H9 (cell line): Measurements from ENCODE around the gene PPP1CA. TPM values are rescaled to one million over a fixed set of nuclear protein-coding genes. Genes with fewer than 3 reads are reported as not detected.

Source experiments
- DNase-seq: peaks from one replicate; pipeline ENCODE4 v3.0.0-alpha.2; 2017
- H2AFZ ChIP-seq: one replicate; pipeline ENCODE4 v1.6.1; 2013; ENCODE audit warnings: mild to moderate bottlenecking, low read length, control low read depth, moderate library complexity
- H2AK5ac ChIP-seq: 2 replicates; pipeline ENCODE4 v1.6.1; 2013; ENCODE audit warnings: low read length, control low read depth, mixed read lengths; ENCODE audit not compliant: insufficient read length
- H2BK120ac ChIP-seq: one replicate; pipeline ENCODE4 v1.6.1; 2013; ENCODE audit warnings: low read depth, mild to moderate bottlenecking, low read length, control low read depth, inconsistent platforms; ENCODE audit not compliant: poor library complexity, severe bottlenecking
- H2BK12ac ChIP-seq: 2 replicates; pipeline ENCODE4 v1.6.1; 2013; ENCODE audit warnings: low read length, control low read depth, mixed read lengths, low read depth; ENCODE audit not compliant: insufficient read length
- H2BK15ac ChIP-seq: 2 replicates; pipeline ENCODE4 v1.6.1; 2013; ENCODE audit warnings: low read depth, low read length, control low read depth
- H2BK20ac ChIP-seq: one replicate; pipeline ENCODE4 v1.6.1; 2013; ENCODE audit warnings: low read depth, mild to moderate bottlenecking, low read length, control low read depth, inconsistent platforms; ENCODE audit not compliant: poor library complexity, severe bottlenecking
- H2BK5ac ChIP-seq: 2 replicates; pipeline ENCODE4 v1.6.1; 2013; ENCODE audit warnings: low read length, control low read depth, mixed read lengths; ENCODE audit not compliant: insufficient read length
- H3K14ac ChIP-seq: 2 replicates; pipeline ENCODE4 v1.6.1; 2013; ENCODE audit warnings: low read length, control low read depth; ENCODE audit not compliant: insufficient read depth
- H3K18ac ChIP-seq: 2 replicates; pipeline ENCODE4 v1.6.1; 2013; ENCODE audit warnings: low read depth, mild to moderate bottlenecking, mixed read lengths, low read length, control low read depth; ENCODE audit not compliant: insufficient read length
- H3K23ac ChIP-seq: 2 replicates; pipeline ENCODE4 v1.6.1; 2013; ENCODE audit warnings: low read length, control low read depth, mixed read lengths, low read depth; ENCODE audit not compliant: insufficient read length
- H3K23me2 ChIP-seq: 2 replicates; pipeline ENCODE4 v1.6.1; 2013; ENCODE audit warnings: low read depth, mild to moderate bottlenecking, mixed read lengths, low read length, control low read depth; ENCODE audit not compliant: insufficient read length, poor library complexity, severe bottlenecking
- H3K27ac ChIP-seq: 2 replicates; pipeline ENCODE4 v1.5.1; 2013; ENCODE audit warnings: low read length, control low read depth, mixed read lengths, low read depth; ENCODE audit not compliant: insufficient read length
- H3K27me3 ChIP-seq: 2 replicates; pipeline ENCODE4 v1.6.1; 2013; ENCODE audit warnings: low read length, control low read depth, inconsistent platforms; ENCODE audit not compliant: insufficient read depth
- H3K4ac ChIP-seq: 2 replicates; pipeline ENCODE4 v1.6.1; 2013; ENCODE audit warnings: low read depth, mild to moderate bottlenecking, control low read depth, inconsistent platforms, low read length, moderate library complexity
- H3K4me1 ChIP-seq: 2 replicates; pipeline ENCODE4 v1.6.1; 2013; ENCODE audit warnings: low read length, control low read depth, inconsistent platforms; ENCODE audit not compliant: insufficient read depth
- H3K4me2 ChIP-seq: 2 replicates; pipeline ENCODE4 v1.6.1; 2013; ENCODE audit warnings: low read length, control low read depth, mixed read lengths; ENCODE audit not compliant: insufficient read length, insufficient read depth
- H3K56ac ChIP-seq: 2 replicates; pipeline ENCODE4 v1.6.1; 2013; ENCODE audit warnings: low read depth, mild to moderate bottlenecking, mixed read lengths, low read length, control low read depth; ENCODE audit not compliant: insufficient read length
- H3K79me1 ChIP-seq: 2 replicates; pipeline ENCODE4 v1.6.1; 2013; ENCODE audit warnings: low read depth, mild to moderate bottlenecking, moderate library complexity, low read length, control low read depth, inconsistent platforms; ENCODE audit not compliant: insufficient read depth, poor library complexity, severe bottlenecking
- H3K79me2 ChIP-seq: 2 replicates; pipeline ENCODE4 v1.6.1; 2013; ENCODE audit warnings: low read length, control low read depth, inconsistent platforms; ENCODE audit not compliant: insufficient read depth
- H3K9ac ChIP-seq: 2 replicates; pipeline ENCODE4 v1.6.1; 2013; ENCODE audit warnings: low read length, control low read depth, mixed read lengths; ENCODE audit not compliant: insufficient read length; ENCODE audit errors: extremely low read depth
- H3K9me3 ChIP-seq: one replicate; pipeline ENCODE4 v1.6.1; 2013; ENCODE audit warnings: low read depth, low read length, inconsistent platforms; ENCODE audit not compliant: control insufficient read depth
- H3T11ph ChIP-seq: one replicate; pipeline ENCODE4 v1.6.1; 2013; ENCODE audit warnings: mild to moderate bottlenecking, low read length, control low read depth, inconsistent platforms
- H4K20me1 ChIP-seq: one replicate; pipeline ENCODE4 v1.6.1; 2013; ENCODE audit not compliant: control insufficient read depth, insufficient read length, insufficient read depth
- H4K5ac ChIP-seq: 2 replicates; pipeline ENCODE4 v1.6.1; 2013; ENCODE audit warnings: low read depth, mild to moderate bottlenecking, mixed read lengths, low read length, control low read depth; ENCODE audit not compliant: insufficient read length
- H4K8ac ChIP-seq: replicated peaks from 2 replicates; pipeline ENCODE4 v1.6.1; 2013; ENCODE audit warnings: low read length, control low read depth, mixed read lengths, low read depth; ENCODE audit not compliant: insufficient read length
- H4K91ac ChIP-seq: 2 replicates; pipeline ENCODE4 v1.6.1; 2013; ENCODE audit warnings: low read depth, mild to moderate bottlenecking, moderate library complexity, mixed read lengths, low read length, control low read depth; ENCODE audit not compliant: insufficient read length
- H3K27ac Mint-ChIP-seq, 3 experiments: 2 replicates in 2 of 3; 3 replicates in 1 of 3; pipeline ENCODE4 v1.8.0; 2020 to 2021; ENCODE audit warnings: mixed read lengths in 3 of 3, mild to moderate bottlenecking in 1 of 3, moderate library complexity in 1 of 3
- H3K27me3 Mint-ChIP-seq: 2 replicates; pipeline ENCODE4 v1.8.0; 2021; ENCODE audit warnings: low read depth, mild to moderate bottlenecking, moderate library complexity, mixed read lengths
- H3K36me3 Mint-ChIP-seq, 3 experiments: 2 replicates in 2 of 3; 3 replicates in 1 of 3; pipeline ENCODE4 v1.8.0; 2020 to 2021; ENCODE audit warnings: low read depth in 3 of 3, mixed read lengths in 3 of 3; ENCODE audit not compliant: insufficient read depth in 1 of 3
- H3K4me1 Mint-ChIP-seq, 2 experiments: 2 replicates each; pipeline ENCODE4 v1.8.0; 2020; ENCODE audit warnings: mixed read lengths in 2 of 2
- H3K4me3 Mint-ChIP-seq, 2 experiments: 2 replicates in 1 of 2; 3 replicates in 1 of 2; pipeline ENCODE4 v1.8.0; 2020 to 2021; ENCODE audit warnings: mild to moderate bottlenecking in 2 of 2, mixed read lengths in 2 of 2, moderate library complexity in 1 of 2
- H3K9me3 Mint-ChIP-seq, 2 experiments: 2 replicates in 1 of 2; 3 replicates in 1 of 2; pipeline ENCODE4 v1.8.0; 2020; ENCODE audit warnings: mild to moderate bottlenecking in 2 of 2, mixed read lengths in 2 of 2, moderate library complexity in 1 of 2
- CTCF ChIP-seq: fragments of 200-600 bp; sonication (generic); conservative IDR thresholded peaks from 3 replicates; pipeline ENCODE4 v1.8.0; 2021; ENCODE audit warnings: antibody characterized with exemption, mild to moderate bottlenecking
- WGBS: extraction: QIAGEN DNeasy Blood & Tissue Kit; methylation state at CpG from one replicate; pipeline ENCODE4 v1.1.7; 2013; ENCODE audit warnings: missing lambda C conversion rate, low lambda C conversion rate, mixed read lengths; ENCODE audit not compliant: insufficient read length; ENCODE audit errors: extremely low coverage; 5-methylcytosine and 5-hydroxymethylcytosine counted together
- total RNA-seq: library from RNA; stranded (reverse); gene quantifications from 2 replicates; pipeline ENCODE4 v1.2.1, GENCODE V29; 2021

Gene PPP1CA
- total RNA-seq, 1 experiment from 2014 or later: 205 TPM

GRCh38 chr11:67420646-67421429, 19.2 kb upstream of the PPP1CA start:
- no peak overlapping the region for H4K8ac ChIP-seq
- H3K23me2 ChIP-seq: no peaks in the 10 kb centered on the region
- H3T11ph ChIP-seq: no peak overlapping the region
- H3K4me1 ChIP-seq: no peaks in the 10 kb centered on the region
- peak overlapping the region; percentile 33 for H3K4me2 ChIP-seq
- H2AK5ac ChIP-seq: no peak overlapping the region
- no peak overlapping the region for H4K5ac ChIP-seq
- Mint-ChIP-seq H3K9me3 (no peaks in the 10 kb centered on the region; a peak in 1 of 5 replicates), H3K27ac (peak overlapping the region in 2 of 3 experiments; percentile 77 to 83; a peak in 2 of 7 replicates), H3K36me3 (peaks cover 0 to 1% (median 0%) of the 10 kb centered on the region in 3 experiments; a peak in 1 of 7 replicates), H3K27me3 (peaks cover 14% of the 10 kb centered on the region), H3K4me3 (peak overlapping the region; percentile 55 to 82), H3K4me1 (peaks cover 28 to 31% of the 10 kb centered on the region in 2 experiments)
- no peaks in the 10 kb centered on the region for H3K79me2 ChIP-seq
- H3K27me3 ChIP-seq: no peaks in the 10 kb centered on the region
- no peak overlapping the region for H2BK15ac ChIP-seq
- no peak overlapping the region for H3K56ac ChIP-seq
- no peak overlapping the region for H2AFZ ChIP-seq
- no peaks in the 10 kb centered on the region for H4K20me1 ChIP-seq
- H3K9ac ChIP-seq: no peak overlapping the region
- no peaks in the 10 kb centered on the region for H3K9me3 ChIP-seq
- H2BK5ac ChIP-seq: no peak overlapping the region
- H3K79me1 ChIP-seq: no peaks in the 10 kb centered on the region
- H3K4ac ChIP-seq: no peak overlapping the region
- H4K91ac ChIP-seq: no peak overlapping the region
- no peak for TF ChIP-seq CTCF
- no peak overlapping the region for H2BK20ac ChIP-seq
- H3K14ac ChIP-seq: no peak overlapping the region; the same call in 1 of the 2 replicates
- WGBS: no CpG with 5 or more reads among the region's 97 CpGs
- H3K27ac ChIP-seq: no peak overlapping the region
- no peak overlapping the region for H3K23ac ChIP-seq
- no peak overlapping the region for H3K18ac ChIP-seq
- H2BK120ac ChIP-seq: no peak overlapping the region
- peak; percentile 98 for DNase-seq
- no peak overlapping the region for H2BK12ac ChIP-seq
